GM23338 (cell line): Measurements from ENCODE around the gene ZNRF1. TPM values are rescaled to one million over a fixed set of nuclear protein-coding genes. Genes with fewer than 3 reads are reported as not detected.

Experiments
- ATAC-seq: fragments of 200-7000 bp; cut with Tn5 transposase; 3 replicates; pipeline ENCODE4 v1.9.1; 2020
- DNase-seq: peaks from one replicate; pipeline ENCODE4 v3.0.0-alpha.2; 2015; ENCODE audit warnings: low spot score
- H2AFZ ChIP-seq: fragments of 200-600 bp; sonication (generic); 2 replicates; pipeline ENCODE4 v1.8.0; 2016; ENCODE audit warnings: antibody characterized with exemption, mild to moderate bottlenecking, moderate library complexity
- H3F3A ChIP-seq: fragments of 200-600 bp; sonication (generic); replicated peaks from 2 replicates; pipeline ENCODE4 v1.8.0; 2017; ENCODE audit warnings: antibody characterized with exemption, mixed run types, low read depth
- H3K27ac ChIP-seq: fragments of 200-600 bp; sonication (generic); 2 replicates; pipeline ENCODE4 v1.6.1; 2016; ENCODE audit warnings: low read depth
- H3K27me3 ChIP-seq: fragments of 200-600 bp; sonication (generic); 2 replicates; pipeline ENCODE4 v1.8.0; 2016; ENCODE audit warnings: mild to moderate bottlenecking, mixed run types, moderate library complexity; ENCODE audit not compliant: insufficient read depth
- H3K36me3 ChIP-seq: fragments of 200-600 bp; sonication (generic); 2 replicates; pipeline ENCODE4 v1.8.0; 2016; ENCODE audit warnings: mild to moderate bottlenecking; ENCODE audit not compliant: insufficient read depth
- H3K4me1 ChIP-seq: fragments of 200-600 bp; sonication (generic); 2 replicates; pipeline ENCODE4 v1.8.0; 2016; ENCODE audit warnings: mild to moderate bottlenecking, moderate library complexity; ENCODE audit not compliant: insufficient read depth
- H3K4me2 ChIP-seq: fragments of 200-600 bp; sonication (generic); 2 replicates; pipeline ENCODE4 v1.7.1; 2017; ENCODE audit warnings: mixed run types
- H3K4me3 ChIP-seq: fragments of 200-600 bp; sonication (generic); 2 replicates; pipeline ENCODE4 v1.6.1; 2016; ENCODE audit warnings: mixed run types
- H3K79me2 ChIP-seq: fragments of 200-600 bp; sonication (generic); replicated peaks from 2 replicates; pipeline ENCODE4 v1.8.0; 2017; ENCODE audit warnings: mild to moderate bottlenecking; ENCODE audit not compliant: insufficient read depth
- H3K9me2 ChIP-seq: fragments of 200-600 bp; sonication (generic); 2 replicates; pipeline ENCODE4 v1.8.0; 2017; ENCODE audit not compliant: insufficient read depth
- H4K20me1 ChIP-seq: fragments of 200-600 bp; sonication (generic); replicated peaks from 2 replicates; pipeline ENCODE4 v1.8.0; 2017; ENCODE audit warnings: mild to moderate bottlenecking; ENCODE audit not compliant: insufficient read depth
- H3K27ac Mint-ChIP-seq: 2 replicates; pipeline ENCODE4 v1.8.0; 2020; ENCODE audit warnings: inconsistent platforms, mild to moderate bottlenecking, moderate library complexity, mixed read lengths
- H3K27me3 Mint-ChIP-seq: 3 replicates; pipeline ENCODE4 v1.8.0; 2022; ENCODE audit warnings: low read depth, mild to moderate bottlenecking, moderate library complexity, mixed read lengths, inconsistent platforms; ENCODE audit not compliant: insufficient read depth, poor library complexity
- H3K36me3 Mint-ChIP-seq: 3 replicates; pipeline ENCODE4 v1.8.0; 2021; ENCODE audit warnings: low read depth, mild to moderate bottlenecking, inconsistent platforms, moderate library complexity, mixed read lengths
- H3K4me1 Mint-ChIP-seq: 3 replicates; pipeline ENCODE4 v1.8.0; 2020; ENCODE audit warnings: mild to moderate bottlenecking, inconsistent platforms, mixed read lengths
- H3K4me3 Mint-ChIP-seq: 3 replicates; pipeline ENCODE4 v1.8.0; 2021; ENCODE audit warnings: moderate library complexity, mild to moderate bottlenecking, inconsistent platforms, mixed read lengths
- H3K9me3 Mint-ChIP-seq: 3 replicates; pipeline ENCODE4 v1.8.0; 2020; ENCODE audit warnings: moderate library complexity, mild to moderate bottlenecking, inconsistent platforms, mixed read lengths
- CREB1 ChIP-seq: fragments of 250-450 bp; sonication (Bioruptor Pico); IDR thresholded peaks from 2 replicates; pipeline ENCODE4 v1.5.0; 2020; ENCODE audit warnings: low read depth, mild to moderate bottlenecking, moderate library complexity
- CTCF ChIP-seq, 2 experiments: fragments of 200-600 bp in 1 of 2; sonication (generic) in 1 of 2; conservative IDR thresholded peaks; 2 replicates each; pipeline versions ENCODE4 v1.5.1 to v1.6.1; 2016 to 2017; ENCODE audit warnings: antibody characterized with exemption in 2 of 2, low read depth in 2 of 2, mild to moderate bottlenecking in 2 of 2, moderate library complexity in 1 of 2
- EZH2 ChIP-seq: fragments of 200-600 bp; sonication (generic); IDR thresholded peaks from one replicate; pipeline ENCODE4 v1.8.0; 2017; ENCODE audit warnings: antibody characterized with exemption, mild to moderate bottlenecking, low read depth; ENCODE audit not compliant: unreplicated experiment
- EZH2phosphoT487 ChIP-seq: fragments of 200-600 bp; sonication (generic); IDR thresholded peaks from one replicate; pipeline ENCODE4 v1.8.1; 2018; ENCODE audit warnings: antibody characterized with exemption; ENCODE audit not compliant: unreplicated experiment
- JUNB ChIP-seq: IDR thresholded peaks from one replicate; pipeline ENCODE4 v1.6.1; 2016; ENCODE audit warnings: antibody characterized with exemption; ENCODE audit not compliant: unreplicated experiment
- NANOG ChIP-seq: IDR thresholded peaks from 2 replicates; pipeline ENCODE4 v1.6.1; 2016; ENCODE audit warnings: antibody characterized with exemption, borderline replicate concordance
- POLR2AphosphoS5 ChIP-seq: IDR thresholded peaks from 2 replicates; pipeline ENCODE4 v1.6.1; 2016; ENCODE audit warnings: antibody characterized with exemption, low read depth
- STAT1 ChIP-seq: IDR thresholded peaks from one replicate; pipeline ENCODE4 v1.6.1; 2016; ENCODE audit warnings: antibody characterized with exemption; ENCODE audit not compliant: unreplicated experiment
- ZNF114 ChIP-seq: fragments of 250-450 bp; sonication (Bioruptor Pico); IDR thresholded peaks from 2 replicates; pipeline ENCODE4 v1.5.0; 2020; ENCODE audit warnings: mild to moderate bottlenecking, moderate library complexity
- ZNF331 ChIP-seq: fragments of 250-450 bp; sonication (Bioruptor Pico); IDR thresholded peaks from 2 replicates; pipeline ENCODE4 v1.5.0; 2020; ENCODE audit warnings: low read depth, mild to moderate bottlenecking, moderate library complexity
- polyA plus RNA-seq: library from polyadenylated mRNA; unstranded; fragments of >200 nt; fragmentation: Nextera tagmentation; extraction: Ambion mirVana; gene quantifications from 2 replicates; pipeline ENCODE4 v1.2.1, GENCODE V29; 2016
- total RNA-seq: library from RNA; depleted of rRNA; stranded (reverse); fragments of >200 nt; shearing (Covaris generic); gene quantifications from 2 replicates; pipeline ENCODE4 v1.2.3, GENCODE V29; 2014
- TF ChIP-seq, protein P1 (sequence below): IDR thresholded peaks from 2 replicates; pipeline ENCODE4 v1.6.1; 2016; ENCODE audit warnings: antibody characterized with exemption
- TF ChIP-seq, protein P2 (sequence below): fragments of 250-450 bp; sonication (Bioruptor Pico); IDR thresholded peaks from 2 replicates; pipeline ENCODE4 v1.5.0; 2020; ENCODE audit warnings: mild to moderate bottlenecking, moderate library complexity
- TF ChIP-seq, protein P3 (sequence below): IDR thresholded peaks from one replicate; pipeline ENCODE4 v1.6.1; 2018; ENCODE audit warnings: antibody characterized with exemption; ENCODE audit not compliant: unreplicated experiment

Gene ZNRF1
- total and polyA plus RNA-seq, 2 experiments from 2014 or later, result 22.4 to 42.1 TPM

- H3K4me3 Mint-ChIP-seq, result no peak overlapping the region
- no peak overlapping the region for H3K27ac Mint-ChIP-seq
- peaks cover 12% of the 10 kb centered on the region; the same call in 1 of the 3 replicates for H3K4me1 Mint-ChIP-seq
- H3K36me3 Mint-ChIP-seq, result peaks cover 11% of the 10 kb centered on the region
- peaks cover 13% of the 10 kb centered on the region; the same call in 1 of the 2 replicates for H4K20me1 ChIP-seq
- H3K27me3 Mint-ChIP-seq, result peaks cover 2% of the 10 kb centered on the region
- H3K27ac ChIP-seq, result no peak overlapping the region
- DNase-seq (no peak), ATAC-seq (no peak)
- TF ChIP-seq POLR2AphosphoS5, result no peak
- TF ChIP-seq ZNF114 (CRISPR knock-in tag), result no peak
- TF ChIP-seq ZNF331 (CRISPR knock-in tag), result no peak
- TF ChIP-seq JUNB, result no peak
- no peak for TF ChIP-seq CREB1 (CRISPR knock-in tag)
- TF ChIP-seq EZH2, result no peak
- no peak for TF ChIP-seq EZH2phosphoT487
- no peak for TF ChIP-seq STAT1
- TF ChIP-seq, protein P1, sequence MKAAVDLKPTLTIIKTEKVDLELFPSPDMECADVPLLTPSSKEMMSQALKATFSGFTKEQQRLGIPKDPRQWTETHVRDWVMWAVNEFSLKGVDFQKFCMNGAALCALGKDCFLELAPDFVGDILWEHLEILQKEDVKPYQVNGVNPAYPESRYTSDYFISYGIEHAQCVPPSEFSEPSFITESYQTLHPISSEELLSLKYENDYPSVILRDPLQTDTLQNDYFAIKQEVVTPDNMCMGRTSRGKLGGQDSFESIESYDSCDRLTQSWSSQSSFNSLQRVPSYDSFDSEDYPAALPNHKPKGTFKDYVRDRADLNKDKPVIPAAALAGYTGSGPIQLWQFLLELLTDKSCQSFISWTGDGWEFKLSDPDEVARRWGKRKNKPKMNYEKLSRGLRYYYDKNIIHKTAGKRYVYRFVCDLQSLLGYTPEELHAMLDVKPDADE, result no peak
- TF ChIP-seq, protein P2, sequence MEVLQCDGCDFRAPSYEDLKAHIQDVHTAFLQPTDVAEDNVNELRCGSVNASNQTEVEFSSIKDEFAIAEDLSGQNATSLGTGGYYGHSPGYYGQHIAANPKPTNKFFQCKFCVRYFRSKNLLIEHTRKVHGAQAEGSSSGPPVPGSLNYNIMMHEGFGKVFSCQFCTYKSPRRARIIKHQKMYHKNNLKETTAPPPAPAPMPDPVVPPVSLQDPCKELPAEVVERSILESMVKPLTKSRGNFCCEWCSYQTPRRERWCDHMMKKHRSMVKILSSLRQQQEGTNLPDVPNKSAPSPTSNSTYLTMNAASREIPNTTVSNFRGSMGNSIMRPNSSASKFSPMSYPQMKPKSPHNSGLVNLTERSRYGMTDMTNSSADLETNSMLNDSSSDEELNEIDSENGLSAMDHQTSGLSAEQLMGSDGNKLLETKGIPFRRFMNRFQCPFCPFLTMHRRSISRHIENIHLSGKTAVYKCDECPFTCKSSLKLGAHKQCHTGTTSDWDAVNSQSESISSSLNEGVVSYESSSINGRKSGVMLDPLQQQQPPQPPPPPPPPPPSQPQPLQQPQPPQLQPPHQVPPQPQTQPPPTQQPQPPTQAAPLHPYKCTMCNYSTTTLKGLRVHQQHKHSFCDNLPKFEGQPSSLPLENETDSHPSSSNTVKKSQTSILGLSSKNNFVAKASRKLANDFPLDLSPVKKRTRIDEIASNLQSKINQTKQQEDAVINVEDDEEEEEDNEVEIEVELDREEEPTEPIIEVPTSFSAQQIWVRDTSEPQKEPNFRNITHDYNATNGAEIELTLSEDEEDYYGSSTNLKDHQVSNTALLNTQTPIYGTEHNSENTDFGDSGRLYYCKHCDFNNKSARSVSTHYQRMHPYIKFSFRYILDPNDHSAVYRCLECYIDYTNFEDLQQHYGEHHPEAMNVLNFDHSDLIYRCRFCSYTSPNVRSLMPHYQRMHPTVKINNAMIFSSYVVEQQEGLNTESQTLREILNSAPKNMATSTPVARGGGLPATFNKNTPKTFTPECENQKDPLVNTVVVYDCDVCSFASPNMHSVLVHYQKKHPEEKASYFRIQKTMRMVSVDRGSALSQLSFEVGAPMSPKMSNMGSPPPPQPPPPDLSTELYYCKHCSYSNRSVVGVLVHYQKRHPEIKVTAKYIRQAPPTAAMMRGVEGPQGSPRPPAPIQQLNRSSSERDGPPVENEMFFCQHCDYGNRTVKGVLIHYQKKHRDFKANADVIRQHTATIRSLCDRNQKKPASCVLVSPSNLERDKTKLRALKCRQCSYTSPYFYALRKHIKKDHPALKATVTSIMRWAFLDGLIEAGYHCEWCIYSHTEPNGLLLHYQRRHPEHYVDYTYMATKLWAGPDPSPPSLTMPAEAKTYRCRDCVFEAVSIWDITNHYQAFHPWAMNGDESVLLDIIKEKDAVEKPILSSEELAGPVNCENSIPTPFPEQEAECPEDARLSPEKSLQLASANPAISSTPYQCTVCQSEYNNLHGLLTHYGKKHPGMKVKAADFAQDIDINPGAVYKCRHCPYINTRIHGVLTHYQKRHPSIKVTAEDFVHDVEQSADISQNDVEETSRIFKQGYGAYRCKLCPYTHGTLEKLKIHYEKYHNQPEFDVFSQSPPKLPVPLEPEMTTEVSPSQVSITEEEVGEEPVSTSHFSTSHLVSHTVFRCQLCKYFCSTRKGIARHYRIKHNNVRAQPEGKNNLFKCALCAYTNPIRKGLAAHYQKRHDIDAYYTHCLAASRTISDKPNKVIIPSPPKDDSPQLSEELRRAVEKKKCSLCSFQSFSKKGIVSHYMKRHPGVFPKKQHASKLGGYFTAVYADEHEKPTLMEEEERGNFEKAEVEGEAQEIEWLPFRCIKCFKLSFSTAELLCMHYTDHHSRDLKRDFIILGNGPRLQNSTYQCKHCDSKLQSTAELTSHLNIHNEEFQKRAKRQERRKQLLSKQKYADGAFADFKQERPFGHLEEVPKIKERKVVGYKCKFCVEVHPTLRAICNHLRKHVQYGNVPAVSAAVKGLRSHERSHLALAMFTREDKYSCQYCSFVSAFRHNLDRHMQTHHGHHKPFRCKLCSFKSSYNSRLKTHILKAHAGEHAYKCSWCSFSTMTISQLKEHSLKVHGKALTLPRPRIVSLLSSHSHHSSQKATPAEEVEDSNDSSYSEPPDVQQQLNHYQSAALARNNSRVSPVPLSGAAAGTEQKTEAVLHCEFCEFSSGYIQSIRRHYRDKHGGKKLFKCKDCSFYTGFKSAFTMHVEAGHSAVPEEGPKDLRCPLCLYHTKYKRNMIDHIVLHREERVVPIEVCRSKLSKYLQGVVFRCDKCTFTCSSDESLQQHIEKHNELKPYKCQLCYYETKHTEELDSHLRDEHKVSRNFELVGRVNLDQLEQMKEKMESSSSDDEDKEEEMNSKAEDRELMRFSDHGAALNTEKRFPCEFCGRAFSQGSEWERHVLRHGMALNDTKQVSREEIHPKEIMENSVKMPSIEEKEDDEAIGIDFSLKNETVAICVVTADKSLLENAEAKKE, result no peak
- TF ChIP-seq NANOG, result no peak
- TF ChIP-seq CTCF (conservative IDR thresholded peaks at IDR 0.05; ENCODE audit: low read depth in 2 of 2), result no peak
- TF ChIP-seq, protein P3, sequence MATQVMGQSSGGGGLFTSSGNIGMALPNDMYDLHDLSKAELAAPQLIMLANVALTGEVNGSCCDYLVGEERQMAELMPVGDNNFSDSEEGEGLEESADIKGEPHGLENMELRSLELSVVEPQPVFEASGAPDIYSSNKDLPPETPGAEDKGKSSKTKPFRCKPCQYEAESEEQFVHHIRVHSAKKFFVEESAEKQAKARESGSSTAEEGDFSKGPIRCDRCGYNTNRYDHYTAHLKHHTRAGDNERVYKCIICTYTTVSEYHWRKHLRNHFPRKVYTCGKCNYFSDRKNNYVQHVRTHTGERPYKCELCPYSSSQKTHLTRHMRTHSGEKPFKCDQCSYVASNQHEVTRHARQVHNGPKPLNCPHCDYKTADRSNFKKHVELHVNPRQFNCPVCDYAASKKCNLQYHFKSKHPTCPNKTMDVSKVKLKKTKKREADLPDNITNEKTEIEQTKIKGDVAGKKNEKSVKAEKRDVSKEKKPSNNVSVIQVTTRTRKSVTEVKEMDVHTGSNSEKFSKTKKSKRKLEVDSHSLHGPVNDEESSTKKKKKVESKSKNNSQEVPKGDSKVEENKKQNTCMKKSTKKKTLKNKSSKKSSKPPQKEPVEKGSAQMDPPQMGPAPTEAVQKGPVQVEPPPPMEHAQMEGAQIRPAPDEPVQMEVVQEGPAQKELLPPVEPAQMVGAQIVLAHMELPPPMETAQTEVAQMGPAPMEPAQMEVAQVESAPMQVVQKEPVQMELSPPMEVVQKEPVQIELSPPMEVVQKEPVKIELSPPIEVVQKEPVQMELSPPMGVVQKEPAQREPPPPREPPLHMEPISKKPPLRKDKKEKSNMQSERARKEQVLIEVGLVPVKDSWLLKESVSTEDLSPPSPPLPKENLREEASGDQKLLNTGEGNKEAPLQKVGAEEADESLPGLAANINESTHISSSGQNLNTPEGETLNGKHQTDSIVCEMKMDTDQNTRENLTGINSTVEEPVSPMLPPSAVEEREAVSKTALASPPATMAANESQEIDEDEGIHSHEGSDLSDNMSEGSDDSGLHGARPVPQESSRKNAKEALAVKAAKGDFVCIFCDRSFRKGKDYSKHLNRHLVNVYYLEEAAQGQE, result no peak
- H2AFZ ChIP-seq, result no peak overlapping the region
- H3K9me2 ChIP-seq, result no peaks in the 10 kb centered on the region
- H3F3A ChIP-seq, result no peaks in the 10 kb centered on the region
- H3K36me3 ChIP-seq, result no peaks in the 10 kb centered on the region
- H3K4me3 ChIP-seq, result no peak overlapping the region
- H3K79me2 ChIP-seq, result peaks cover 97% of the 10 kb centered on the region
- no peak overlapping the region for H3K4me2 ChIP-seq
- H3K4me1 ChIP-seq, result no peaks in the 10 kb centered on the region; the same call in 1 of the 2 replicates
- peaks cover 4% of the 10 kb centered on the region for H3K9me3 Mint-ChIP-seq
- H3K27me3 ChIP-seq, result no peaks in the 10 kb centered on the region
Measured at GRCh38 chr16:75026892-75027391, 28.1 kb downstream of the ZNRF1 start.
